NCI-H146 treated with DMSO at 0.1 percent for 48 hours (cell line): ENCODE results near the gene NRG2.

Source experiments
- DNase-seq: peaks from one replicate; lab custom pipeline; 2025; ENCODE audit not compliant: unreplicated experiment; lab: John Stamatoyannopoulos, UW

The NRG2 gene

GRCh38 chr5:140013536-140013935 lies 29.6 kb downstream of the NRG2 start:
- DNase-seq, result no peak

- DNase-seq, result no peak
These were observed 30.7 kb downstream of the NRG2 start for GRCh38 chr5:140012443-140012842.

- no peak for DNase-seq
These were observed 31.7 kb downstream of the NRG2 start for GRCh38 chr5:140011297-140011802.

GRCh38 chr5:140010798-140011197 lies 32.3 kb downstream of the NRG2 start:
- no peak for DNase-seq

GRCh38 chr5:140007311-140007710 lies 35.8 kb downstream of the NRG2 start:
- DNase-seq, result no peak

GRCh38 chr5:140005145-140005591 lies 37.9 kb downstream of the NRG2 start:
- no peak for DNase-seq

- DNase-seq, result no peak
These were observed 38.9 kb downstream of the NRG2 start for GRCh38 chr5:140004174-140004573.

GRCh38 chr5:140003519-140003918 lies 39.6 kb downstream of the NRG2 start:
- DNase-seq, result no peak

- DNase-seq, result no peak
These were observed 42.8 kb downstream of the NRG2 start for GRCh38 chr5:140000332-140000731.

- no peak for DNase-seq
These were observed 44.3 kb downstream of the NRG2 start for GRCh38 chr5:139998837-139999236.

- DNase-seq, result no peak
These were observed 45.8 kb downstream of the NRG2 start for GRCh38 chr5:139997276-139997675.

GRCh38 chr5:139995929-139996328 lies 47.2 kb downstream of the NRG2 start:
- DNase-seq, result no peak

- no peak for DNase-seq
These were observed 48.9 kb downstream of the NRG2 start for GRCh38 chr5:139994234-139994633.

GRCh38 chr5:139985733-139986132 lies 57.4 kb downstream of the NRG2 start:
- DNase-seq, result no peak

- no peak for DNase-seq
These were observed 57.8 kb downstream of the NRG2 start for GRCh38 chr5:139985290-139985689.

GRCh38 chr5:139984816-139985215 lies 58.3 kb downstream of the NRG2 start:
- no peak for DNase-seq

- DNase-seq, result no peak
These were observed 60.2 kb downstream of the NRG2 start for GRCh38 chr5:139982975-139983240.

- no peak for DNase-seq
These were observed 60.7 kb downstream of the NRG2 start for GRCh38 chr5:139982157-139982974.

GRCh38 chr5:139980765-139981164 lies 62.3 kb downstream of the NRG2 start:
- DNase-seq, result no peak

- DNase-seq, result no peak
These were observed 63.2 kb downstream of the NRG2 start for GRCh38 chr5:139979943-139980342.

- DNase-seq, result no peak
These were observed 63.6 kb downstream of the NRG2 start for GRCh38 chr5:139979518-139979917.

GRCh38 chr5:139976703-139977102 lies 66.4 kb downstream of the NRG2 start:
- no peak for DNase-seq

- no peak for DNase-seq
These were observed 67.2 kb downstream of the NRG2 start for GRCh38 chr5:139975942-139976341.
